ENCODE results near the gene HOXA5.

GRCh38 chr7:27182285-27182841, 38.9 kb upstream of the HOXA5 start:
- TF ChIP-seq NANOG (IDR thresholded peaks at IDR 0.05; ENCODE audit: insufficient read depth, low read depth, low read length, poor library complexity, severe bottlenecking) (no peak), MAFK (IDR thresholded peaks at IDR 0.05; ENCODE audit: low read depth, low read length) (no peak), POLR2A (IDR thresholded peaks at IDR 0.05; ENCODE audit: control extremely low read depth in 1 of 2, low read depth in 2 of 2, low read length in 2 of 2) (no peak), EZH2 (IDR thresholded peaks at IDR 0.05; ENCODE audit: low read depth, low read length, severe bottlenecking) (peak; percentile 66), CREB1 (IDR thresholded peaks at IDR 0.05) (no peak)
